Coronary artery (tissue), 2 donors: ENCODE results near the gene SLC7A1.

Source experiments
- DNase-seq: peaks from one replicate; pipeline ENCODE4 v3.0.0-alpha.2; 2017; ENCODE audit warnings: low spot score
- H3K27ac ChIP-seq, 2 donors: fragments of 200-600 bp; sonication (generic); one replicate each; pipeline ENCODE4 v1.5.1; 2016 to 2019
- H3K4me3 ChIP-seq: fragments of 200-600 bp; sonication (generic); 2 replicates; pipeline ENCODE4 v1.5.1; 2016; ENCODE audit warnings: mild to moderate bottlenecking, moderate library complexity
- TF ChIP-seq, protein P1 (sequence below): fragments of 200-600 bp; sonication (generic); IDR thresholded peaks from one replicate; pipeline ENCODE4 v1.5.1; 2019; ENCODE audit warnings: antibody characterized with exemption

The SLC7A1 gene

DNA sequence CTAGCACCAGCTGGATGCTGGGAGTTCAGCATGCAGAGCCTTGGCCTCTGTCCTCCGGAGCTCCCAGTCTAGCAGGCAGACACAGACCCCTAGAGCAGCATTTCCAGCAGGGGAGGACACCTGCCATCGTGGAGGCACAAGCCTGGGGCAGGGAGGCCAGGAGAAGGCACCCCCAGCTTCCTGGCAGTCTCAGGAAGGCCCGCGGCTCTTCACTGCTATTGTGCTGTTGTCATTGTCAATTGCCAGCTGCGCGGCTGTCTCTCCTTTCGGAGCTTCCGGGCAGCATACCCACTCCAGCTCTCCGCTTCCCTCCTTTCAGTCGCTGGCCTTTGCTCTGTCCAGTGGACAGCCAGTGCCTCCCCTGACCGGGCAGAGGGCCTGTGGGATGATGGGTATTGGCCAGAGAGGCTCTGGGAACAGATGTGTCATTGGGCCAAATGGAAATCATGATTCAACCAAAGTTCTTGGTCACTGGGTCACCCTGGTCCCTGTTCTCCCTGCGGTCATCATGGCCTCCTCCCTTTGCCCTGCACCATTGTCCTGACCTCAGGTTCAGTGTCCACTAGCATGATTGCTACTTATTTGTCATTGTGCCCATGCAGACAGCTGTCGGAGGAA lies 93.0 kb downstream of the SLC7A1 start:
- Histone ChIP-seq H3K4me3 (no peak overlapping the region), H3K27ac (no peak overlapping the region)
- TF ChIP-seq, protein P1, sequence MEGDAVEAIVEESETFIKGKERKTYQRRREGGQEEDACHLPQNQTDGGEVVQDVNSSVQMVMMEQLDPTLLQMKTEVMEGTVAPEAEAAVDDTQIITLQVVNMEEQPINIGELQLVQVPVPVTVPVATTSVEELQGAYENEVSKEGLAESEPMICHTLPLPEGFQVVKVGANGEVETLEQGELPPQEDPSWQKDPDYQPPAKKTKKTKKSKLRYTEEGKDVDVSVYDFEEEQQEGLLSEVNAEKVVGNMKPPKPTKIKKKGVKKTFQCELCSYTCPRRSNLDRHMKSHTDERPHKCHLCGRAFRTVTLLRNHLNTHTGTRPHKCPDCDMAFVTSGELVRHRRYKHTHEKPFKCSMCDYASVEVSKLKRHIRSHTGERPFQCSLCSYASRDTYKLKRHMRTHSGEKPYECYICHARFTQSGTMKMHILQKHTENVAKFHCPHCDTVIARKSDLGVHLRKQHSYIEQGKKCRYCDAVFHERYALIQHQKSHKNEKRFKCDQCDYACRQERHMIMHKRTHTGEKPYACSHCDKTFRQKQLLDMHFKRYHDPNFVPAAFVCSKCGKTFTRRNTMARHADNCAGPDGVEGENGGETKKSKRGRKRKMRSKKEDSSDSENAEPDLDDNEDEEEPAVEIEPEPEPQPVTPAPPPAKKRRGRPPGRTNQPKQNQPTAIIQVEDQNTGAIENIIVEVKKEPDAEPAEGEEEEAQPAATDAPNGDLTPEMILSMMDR: no peak
- no peak for DNase-seq

DNA sequence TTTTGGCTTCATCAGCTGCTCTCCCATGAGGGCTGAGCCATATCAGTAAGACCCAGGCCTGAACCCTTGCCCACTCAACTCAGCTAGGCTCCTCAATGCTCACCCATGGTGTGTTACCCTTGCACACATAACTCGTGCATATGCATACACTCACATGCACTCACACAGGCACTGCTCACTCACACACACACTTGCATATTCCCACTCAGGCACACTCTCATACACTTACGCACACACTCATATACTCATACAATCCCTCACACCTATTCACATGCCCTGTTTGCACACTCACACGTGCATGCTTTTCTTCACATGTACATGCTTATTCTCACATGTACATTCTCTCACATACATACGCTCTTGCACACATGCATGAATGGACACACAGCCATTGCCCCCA lies 93.8 kb downstream of the SLC7A1 start:
- no peak overlapping the region for H3K4me3 ChIP-seq
- no peak overlapping the region for H3K27ac ChIP-seq
- TF ChIP-seq, protein P1: no peak
- no peak for DNase-seq

GRCh38 chr13:29500386-29500785 lies 95.1 kb downstream of the SLC7A1 start:
- DNase-seq: no peak
- Histone ChIP-seq H3K4me3 (no peak overlapping the region), H3K27ac (no peak overlapping the region)
- TF ChIP-seq, protein P1: no peak

GRCh38 chr13:29499506-29500165 lies 95.9 kb downstream of the SLC7A1 start:
- Histone ChIP-seq H3K4me3 (no peak overlapping the region), H3K27ac (no peak overlapping the region)
- no peak for DNase-seq
- TF ChIP-seq, protein P1: no peak

DNA sequence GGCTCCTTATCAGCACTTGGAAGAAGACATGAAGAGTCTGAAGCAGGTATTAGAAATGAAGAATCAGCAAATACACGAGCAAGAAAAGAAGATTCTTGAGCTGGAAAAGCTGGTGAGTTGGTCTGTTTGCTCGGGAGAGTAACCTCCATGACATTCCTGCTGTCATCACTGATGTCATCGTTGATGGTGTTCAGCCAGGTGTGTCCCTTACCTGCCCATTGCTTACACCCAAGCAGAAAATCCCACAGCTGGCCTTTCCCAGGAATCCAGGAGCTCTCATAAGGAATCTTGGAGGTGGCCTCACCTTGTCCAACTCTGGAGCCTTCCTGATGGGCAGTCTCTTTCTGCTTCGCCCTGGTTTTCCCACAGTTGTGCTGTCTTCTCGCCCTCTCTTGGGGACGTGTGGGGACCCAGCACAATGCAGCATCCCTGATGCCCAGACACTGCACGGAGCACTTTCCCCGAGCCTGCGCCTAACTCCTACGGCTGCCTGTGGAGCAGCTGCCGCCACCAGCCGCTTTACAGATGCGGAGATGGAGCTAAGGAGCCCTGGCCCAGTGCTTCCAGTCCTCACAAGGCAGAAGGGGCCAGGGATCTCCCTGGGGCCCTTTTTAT lies 97.0 kb downstream of the SLC7A1 start:
- TF ChIP-seq, protein P1: no peak
- H3K4me3 ChIP-seq: no peak overlapping the region
- no peak overlapping the region for H3K27ac ChIP-seq
- no peak for DNase-seq

GRCh38 chr13:29497137-29497654 lies 98.3 kb downstream of the SLC7A1 start:
- H3K4me3 ChIP-seq: no peak overlapping the region
- TF ChIP-seq, protein P1: no peak
- no peak for DNase-seq
- H3K27ac ChIP-seq: no peak overlapping the region
